ENCODE measurements around the gene CBLC.

DNA sequence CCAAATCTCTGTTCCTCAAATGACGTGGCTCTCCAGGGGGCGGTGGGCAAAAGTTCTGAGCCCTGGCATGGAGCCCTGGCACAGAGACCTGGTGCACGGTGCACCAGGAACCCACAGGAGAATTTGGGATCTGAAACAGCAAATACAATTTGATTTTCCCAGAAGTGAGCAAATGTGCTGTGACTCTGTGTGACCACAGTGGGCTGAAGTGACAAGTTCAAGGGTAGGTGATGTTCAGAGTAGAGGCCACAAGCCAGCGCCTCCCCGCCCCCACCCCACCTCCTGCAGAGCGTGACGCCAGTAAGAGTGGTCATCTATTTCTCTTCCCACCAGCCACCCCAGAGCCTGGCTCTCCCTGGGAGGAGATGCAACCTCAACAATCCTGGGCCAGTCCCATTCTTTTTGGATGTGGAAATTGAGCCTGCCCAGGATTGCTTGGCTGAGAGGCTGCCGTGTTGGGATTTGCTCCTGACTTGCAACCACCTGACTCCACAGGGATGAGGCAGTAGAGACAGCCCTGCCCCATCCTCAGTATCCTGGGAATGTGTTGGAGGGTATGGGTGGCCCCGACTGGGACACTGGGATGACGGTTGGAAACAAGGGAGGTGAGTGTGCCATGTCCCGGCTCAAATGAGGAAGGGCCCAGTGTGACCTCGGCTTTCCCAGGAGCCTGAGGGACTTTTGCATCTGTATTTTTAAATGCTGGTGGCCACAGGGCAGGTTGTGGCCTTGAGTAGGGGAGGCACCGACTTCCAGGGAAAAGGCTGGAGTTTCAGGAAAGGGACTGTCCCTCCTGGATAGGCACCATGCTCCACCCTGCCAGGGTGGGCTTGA lies 40.2 kb upstream of the CBLC start:
- TF ChIP-seq, protein P1, sequence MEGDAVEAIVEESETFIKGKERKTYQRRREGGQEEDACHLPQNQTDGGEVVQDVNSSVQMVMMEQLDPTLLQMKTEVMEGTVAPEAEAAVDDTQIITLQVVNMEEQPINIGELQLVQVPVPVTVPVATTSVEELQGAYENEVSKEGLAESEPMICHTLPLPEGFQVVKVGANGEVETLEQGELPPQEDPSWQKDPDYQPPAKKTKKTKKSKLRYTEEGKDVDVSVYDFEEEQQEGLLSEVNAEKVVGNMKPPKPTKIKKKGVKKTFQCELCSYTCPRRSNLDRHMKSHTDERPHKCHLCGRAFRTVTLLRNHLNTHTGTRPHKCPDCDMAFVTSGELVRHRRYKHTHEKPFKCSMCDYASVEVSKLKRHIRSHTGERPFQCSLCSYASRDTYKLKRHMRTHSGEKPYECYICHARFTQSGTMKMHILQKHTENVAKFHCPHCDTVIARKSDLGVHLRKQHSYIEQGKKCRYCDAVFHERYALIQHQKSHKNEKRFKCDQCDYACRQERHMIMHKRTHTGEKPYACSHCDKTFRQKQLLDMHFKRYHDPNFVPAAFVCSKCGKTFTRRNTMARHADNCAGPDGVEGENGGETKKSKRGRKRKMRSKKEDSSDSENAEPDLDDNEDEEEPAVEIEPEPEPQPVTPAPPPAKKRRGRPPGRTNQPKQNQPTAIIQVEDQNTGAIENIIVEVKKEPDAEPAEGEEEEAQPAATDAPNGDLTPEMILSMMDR (conservative IDR thresholded peaks at IDR 0.05; ENCODE audit: low read depth, low read length) = no peak
- TF ChIP-seq RAD21 (IDR thresholded peaks at IDR 0.05; ENCODE audit: low read length) = no peak
- TF ChIP-seq RFX5 (IDR thresholded peaks at IDR 0.05; ENCODE audit: low read depth, low read length) = no peak
- TF ChIP-seq POLR2A (IDR thresholded peaks at IDR 0.05; ENCODE audit: low read depth, low read length) = no peak

All from IMR-90 (cell line).